OCI-LY3 (cell line): ENCODE data around the gene UBA1.
A peak's percentile ranks its signal among the peaks of the same experiment; 100 is the strongest.

Experiments
- H2AFZ ChIP-seq: fragments of 200-600, 300-600 bp; shearing (Covaris generic); 2 replicates; pipeline ENCODE4 v1.6.0; 2014; ENCODE audit warnings: antibody characterized with exemption, low read depth, low read length
- H3K27ac ChIP-seq: fragments of 200-600, 300-600 bp; sonication (generic); 2 replicates; pipeline ENCODE4 v1.5.1; 2014; ENCODE audit warnings: mild to moderate bottlenecking, low read length, moderate library complexity, mixed read lengths
- H3K27me3 ChIP-seq: fragments of 200-600, 300-600 bp; sonication (generic); 2 replicates; pipeline ENCODE4 v1.6.1; 2014; ENCODE audit warnings: low read depth, low read length, mixed read lengths
- H3K36me3 ChIP-seq: fragments of 200-600, 300-600 bp; sonication (generic); replicated peaks from 2 replicates; pipeline ENCODE3; 2014; ENCODE audit warnings: low read depth, low read length, mixed read lengths
- H3K4me1 ChIP-seq: fragments of 300-600, 200-600 bp; sonication (generic); 2 replicates; pipeline ENCODE4 v1.6.1; 2014; ENCODE audit warnings: low read length, mixed read lengths
- H3K4me2 ChIP-seq: fragments of 200-600, 300-600 bp; sonication (generic); 2 replicates; pipeline ENCODE4 v1.6.1; 2014; ENCODE audit warnings: low read length, mixed read lengths
- H3K4me3 ChIP-seq: fragments of 300-600, 200-600 bp; sonication (generic); 2 replicates; pipeline ENCODE4 v1.5.1; 2014; ENCODE audit warnings: antibody characterized with exemption, mild to moderate bottlenecking, low read length, moderate library complexity
- H3K79me2 ChIP-seq: fragments of 300-600, 200-600 bp; shearing (Covaris generic); 2 replicates; pipeline ENCODE4 v1.6.1; 2014; ENCODE audit warnings: mild to moderate bottlenecking, low read length, mixed read lengths
- H3K9ac ChIP-seq: fragments of 300-600, 200-600 bp; shearing (Covaris generic); 2 replicates; pipeline ENCODE4 v1.6.0; 2014; ENCODE audit warnings: mild to moderate bottlenecking, low read length, moderate library complexity
- H3K9me3 ChIP-seq: fragments of 200-600, 300-600 bp; shearing (Covaris generic); 2 replicates; pipeline ENCODE4 v1.6.1; 2014; ENCODE audit warnings: low read length, mixed read lengths; ENCODE audit not compliant: insufficient read depth
- H4K20me1 ChIP-seq: fragments of 200-600, 300-600 bp; sonication (generic); 2 replicates; pipeline ENCODE4 v1.6.1; 2016; ENCODE audit warnings: low read length, mixed read lengths; ENCODE audit not compliant: insufficient read depth
- EZH2phosphoT487 ChIP-seq: fragments of 200-600 bp; shearing (Covaris generic); IDR thresholded peaks from 2 replicates; pipeline ENCODE4 v1.6.1; 2018; ENCODE audit warnings: antibody characterized with exemption, mixed run types, low read depth
- TF ChIP-seq, protein P1 (sequence below): fragments of 200-600, 300-600 bp; sonication (generic); IDR thresholded peaks from 2 replicates; pipeline ENCODE4 v1.5.1; 2014; ENCODE audit warnings: antibody characterized with exemption, low read length, low read depth

The UBA1 gene

DNA sequence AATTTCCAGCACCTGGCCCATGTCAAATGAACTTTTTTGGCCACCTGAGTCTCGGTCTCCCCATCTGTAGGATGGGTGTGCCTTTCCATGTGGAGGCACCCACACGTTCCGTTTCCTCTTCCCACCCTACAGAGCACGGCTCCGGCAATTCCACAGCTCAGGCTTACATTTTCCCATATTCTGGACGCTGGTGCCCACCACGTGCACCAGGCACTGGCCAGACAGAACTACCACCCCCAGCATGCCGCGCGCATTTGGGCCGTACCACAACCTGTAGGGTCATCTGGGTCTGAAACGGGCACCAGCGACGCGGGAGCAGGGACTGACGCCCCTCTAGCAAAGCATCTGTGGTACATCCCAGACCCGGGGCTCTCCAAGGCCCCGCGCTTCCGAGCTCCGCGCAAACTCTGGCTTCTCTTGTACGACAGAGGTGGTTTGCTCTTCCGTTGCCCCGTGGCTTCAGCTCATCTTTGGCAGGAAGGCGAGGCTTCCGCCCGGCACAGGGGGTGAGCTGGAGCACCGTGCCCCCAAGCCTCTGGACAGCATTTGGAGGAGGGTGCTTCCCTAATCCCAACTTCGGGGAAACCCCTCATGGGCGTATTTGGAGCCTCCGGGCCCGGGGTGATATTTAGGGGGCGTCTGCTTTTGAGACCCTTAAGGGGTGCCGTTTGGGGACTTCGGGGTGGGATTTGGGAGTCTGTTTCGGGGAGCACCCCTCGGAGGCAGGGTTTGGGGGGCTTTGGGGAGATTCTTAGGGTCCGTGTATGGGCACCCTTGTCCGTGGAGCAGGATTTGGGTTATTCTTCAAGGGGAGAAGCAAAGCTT, 3.0 kb upstream of the UBA1 start:
- H4K20me1 ChIP-seq, result peaks cover 21% of the 10 kb centered on the region
- H3K27me3 ChIP-seq, result no peaks in the 10 kb centered on the region
- H3K79me2 ChIP-seq, result peaks cover 49% of the 10 kb centered on the region
- peak overlapping the region; percentile 99 for H3K27ac ChIP-seq
- no peak overlapping the region for H2AFZ ChIP-seq
- H3K36me3 ChIP-seq, result peaks cover 29% of the 10 kb centered on the region
- peak overlapping the region; percentile 89 for H3K4me2 ChIP-seq
- H3K9ac ChIP-seq, result peak overlapping the region; percentile 100
- peaks cover 24% of the 10 kb centered on the region for H3K4me1 ChIP-seq
- no peaks in the 10 kb centered on the region for H3K9me3 ChIP-seq
- TF ChIP-seq, protein P1, sequence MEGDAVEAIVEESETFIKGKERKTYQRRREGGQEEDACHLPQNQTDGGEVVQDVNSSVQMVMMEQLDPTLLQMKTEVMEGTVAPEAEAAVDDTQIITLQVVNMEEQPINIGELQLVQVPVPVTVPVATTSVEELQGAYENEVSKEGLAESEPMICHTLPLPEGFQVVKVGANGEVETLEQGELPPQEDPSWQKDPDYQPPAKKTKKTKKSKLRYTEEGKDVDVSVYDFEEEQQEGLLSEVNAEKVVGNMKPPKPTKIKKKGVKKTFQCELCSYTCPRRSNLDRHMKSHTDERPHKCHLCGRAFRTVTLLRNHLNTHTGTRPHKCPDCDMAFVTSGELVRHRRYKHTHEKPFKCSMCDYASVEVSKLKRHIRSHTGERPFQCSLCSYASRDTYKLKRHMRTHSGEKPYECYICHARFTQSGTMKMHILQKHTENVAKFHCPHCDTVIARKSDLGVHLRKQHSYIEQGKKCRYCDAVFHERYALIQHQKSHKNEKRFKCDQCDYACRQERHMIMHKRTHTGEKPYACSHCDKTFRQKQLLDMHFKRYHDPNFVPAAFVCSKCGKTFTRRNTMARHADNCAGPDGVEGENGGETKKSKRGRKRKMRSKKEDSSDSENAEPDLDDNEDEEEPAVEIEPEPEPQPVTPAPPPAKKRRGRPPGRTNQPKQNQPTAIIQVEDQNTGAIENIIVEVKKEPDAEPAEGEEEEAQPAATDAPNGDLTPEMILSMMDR, result no peak
- peak overlapping the region; percentile 97 for H3K4me3 ChIP-seq

DNA sequence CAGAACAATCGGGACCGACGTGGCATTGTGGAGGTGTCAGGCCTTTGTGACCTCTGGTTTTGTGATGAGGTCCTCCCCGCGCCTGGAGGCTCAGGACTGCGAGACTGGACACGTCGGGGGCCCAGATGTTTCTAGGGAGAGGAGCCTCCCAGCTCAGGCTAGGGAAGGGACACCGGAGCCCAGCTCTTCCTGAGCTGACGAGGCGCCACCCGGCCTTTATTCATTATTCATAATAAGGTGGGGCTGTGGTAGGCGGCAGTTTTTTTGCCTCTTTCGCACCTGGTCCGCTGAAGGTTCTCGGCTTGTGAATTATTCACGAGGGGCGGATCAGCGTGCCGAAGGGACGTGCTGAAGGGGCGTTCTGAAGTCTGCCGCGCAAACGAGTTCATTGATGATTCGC, 2.3 kb upstream of the UBA1 start:
- H4K20me1 ChIP-seq, result peaks cover 28% of the 10 kb centered on the region
- peaks cover 25% of the 10 kb centered on the region for H3K4me1 ChIP-seq
- H2AFZ ChIP-seq, result no peak overlapping the region
- peak overlapping the region; percentile 89 for H3K4me2 ChIP-seq
- no peak for TF ChIP-seq EZH2phosphoT487
- TF ChIP-seq, protein P1, result no peak
- peaks cover 56% of the 10 kb centered on the region for H3K79me2 ChIP-seq
- H3K27ac ChIP-seq, result peak overlapping the region; percentile 99
- no peaks in the 10 kb centered on the region for H3K27me3 ChIP-seq
- H3K9ac ChIP-seq, result peak overlapping the region; percentile 100
- H3K36me3 ChIP-seq, result peaks cover 34% of the 10 kb centered on the region
- H3K9me3 ChIP-seq, result no peaks in the 10 kb centered on the region
- H3K4me3 ChIP-seq, result peak overlapping the region; percentile 97

DNA sequence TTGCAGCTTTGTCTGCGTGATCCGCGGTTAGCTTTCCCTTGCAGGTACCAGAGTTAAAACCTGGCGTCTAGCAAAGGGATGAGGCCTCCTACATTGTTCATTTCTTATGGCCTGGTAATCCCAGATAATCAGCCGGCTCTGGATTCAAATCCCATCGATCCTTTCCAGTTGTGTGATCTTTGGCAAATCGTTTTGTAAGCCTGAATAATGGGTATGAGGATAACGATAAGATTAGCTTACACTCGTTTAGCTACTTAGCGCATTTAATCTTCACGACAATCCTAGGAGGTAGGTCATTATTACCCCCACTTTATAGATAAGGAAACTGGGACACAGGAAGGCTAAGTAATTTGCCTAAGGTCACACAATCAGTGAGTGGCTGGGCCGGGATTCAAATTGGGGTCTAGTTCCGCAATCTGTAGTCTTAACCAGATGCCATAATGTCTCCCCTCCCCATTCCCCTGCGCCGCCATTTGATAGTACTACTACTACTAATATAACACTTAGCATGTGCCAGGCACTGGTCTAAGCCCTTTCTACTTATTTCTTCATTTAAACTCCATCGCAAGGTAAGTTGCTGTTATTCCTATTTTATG, 1.7 kb upstream of the UBA1 start:
- Histone ChIP-seq H3K4me2 (peak overlapping the region; percentile 89), H3K27me3 (no peaks in the 10 kb centered on the region), H3K4me1 (peaks cover 25% of the 10 kb centered on the region), H2AFZ (no peak overlapping the region), H3K79me2 (peaks cover 62% of the 10 kb centered on the region), H4K20me1 (peaks cover 34% of the 10 kb centered on the region), H3K27ac (peak overlapping the region; percentile 99), H3K9me3 (no peaks in the 10 kb centered on the region), H3K36me3 (peaks cover 38% of the 10 kb centered on the region), H3K9ac (peak overlapping the region; percentile 100), H3K4me3 (peak overlapping the region; percentile 97)
- TF ChIP-seq, protein P1, result no peak
- TF ChIP-seq EZH2phosphoT487, result no peak

DNA sequence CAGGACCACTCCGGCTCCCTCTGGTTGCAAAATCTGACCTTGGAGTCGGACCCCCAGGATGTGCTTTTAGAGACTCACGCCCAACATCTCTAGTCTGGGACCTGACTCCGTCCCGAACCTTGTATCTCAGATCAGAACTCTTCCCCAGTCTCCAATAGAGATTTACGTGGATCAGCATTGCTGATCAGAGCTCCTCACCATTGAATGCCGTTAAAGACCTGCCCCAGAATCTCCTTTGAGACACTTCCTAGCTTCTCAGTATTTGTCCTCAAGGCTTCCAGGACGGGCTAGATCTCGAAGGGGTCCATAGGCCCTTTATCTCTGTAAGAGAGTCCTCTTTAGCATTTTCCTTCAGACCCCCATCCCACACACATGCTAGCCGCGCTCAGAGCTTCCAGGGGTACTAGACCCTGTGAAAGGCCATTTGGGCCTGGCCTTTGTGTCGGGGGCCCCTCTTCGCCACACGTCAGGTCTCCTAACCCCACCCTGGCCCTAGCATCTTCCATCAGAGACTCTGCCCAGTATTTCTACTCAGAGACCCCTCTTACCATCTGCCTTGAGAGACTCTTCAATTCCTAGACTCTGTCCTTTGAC, 662 bp downstream of the UBA1 start:
- Histone ChIP-seq H3K4me1 (peaks cover 25% of the 10 kb centered on the region), H3K4me3 (peak overlapping the region; percentile 97), H3K9ac (peak overlapping the region; percentile 93), H3K79me2 (peaks cover 85% of the 10 kb centered on the region), H2AFZ (no peak overlapping the region), H3K36me3 (peaks cover 56% of the 10 kb centered on the region), H3K4me2 (peak overlapping the region; percentile 86), H3K27ac (peak overlapping the region; percentile 68), H4K20me1 (peaks cover 54% of the 10 kb centered on the region), H3K9me3 (no peaks in the 10 kb centered on the region), H3K27me3 (no peaks in the 10 kb centered on the region)
- TF ChIP-seq EZH2phosphoT487, result no peak
- TF ChIP-seq, protein P1, result no peak
